ENCODE results near the gene CDKN2B. TPM values are rescaled to one million over a fixed set of nuclear protein-coding genes. Genes with fewer than 3 reads are reported as not detected.

The CDKN2B gene
- total and polyA plus RNA-seq, 2 experiments from 2014 or later: 15.1 to 18.6 TPM

DNA sequence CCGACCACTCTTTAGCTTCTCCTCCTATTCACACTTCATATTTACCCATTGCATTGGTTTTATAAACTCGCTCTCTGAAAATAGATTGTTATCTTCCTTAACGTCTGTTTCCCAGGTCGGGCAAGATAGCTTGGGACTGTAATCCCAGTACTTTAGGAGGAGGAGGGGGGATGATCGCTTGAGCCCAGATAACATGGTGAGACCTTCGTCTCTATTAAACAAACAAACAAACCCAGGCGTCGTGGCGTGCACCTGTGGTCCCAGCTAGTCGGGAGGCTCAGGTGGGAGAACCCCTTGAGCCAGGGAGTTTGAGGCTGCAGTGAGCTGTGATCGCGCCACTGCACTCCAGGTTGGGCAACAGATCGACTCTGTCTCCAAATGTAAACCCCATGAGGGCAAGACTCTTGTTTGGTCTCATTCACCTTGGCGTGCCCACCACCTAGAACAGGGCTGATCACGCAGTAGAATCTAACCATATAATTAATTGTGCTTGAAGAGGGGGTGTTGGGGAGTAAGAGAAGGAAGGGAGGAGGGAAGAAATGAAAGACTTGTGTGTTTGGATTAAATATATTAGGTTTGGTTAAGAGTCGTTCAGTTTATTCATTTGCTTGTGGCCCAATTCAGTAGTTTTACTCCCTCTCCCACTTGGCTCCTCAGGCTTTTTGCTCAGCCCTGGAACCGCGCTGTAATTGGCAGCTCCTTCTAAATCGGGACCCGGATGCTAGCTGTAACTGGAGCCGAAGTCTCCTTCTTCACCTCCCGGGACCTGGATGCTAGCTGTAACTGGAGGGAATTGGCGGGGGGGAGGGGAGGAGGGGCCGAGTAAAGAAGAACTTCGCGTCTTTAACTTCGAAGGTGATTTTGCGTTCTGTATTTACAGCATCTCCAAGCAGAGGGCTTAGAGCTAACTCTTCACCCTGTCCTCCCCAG, 39.8 kb downstream of the CDKN2B start:
- peaks cover 3% of the 10 kb centered on the region for H3K9me2 ChIP-seq (replicated peaks; ENCODE audit: insufficient read depth)
- no peak for DNase-seq (ENCODE audit: low spot score)
- H2AFZ ChIP-seq: peak overlapping the region; percentile 35
- TF ChIP-seq EZH2phosphoT487 (IDR thresholded peaks at IDR 0.05; ENCODE audit: low read depth, severe bottlenecking, unreplicated experiment) (peak; percentile 53), EZH2 (IDR thresholded peaks at IDR 0.05; ENCODE audit: borderline replicate concordance) (peak; percentile 66)
- TF ChIP-seq, protein P1, sequence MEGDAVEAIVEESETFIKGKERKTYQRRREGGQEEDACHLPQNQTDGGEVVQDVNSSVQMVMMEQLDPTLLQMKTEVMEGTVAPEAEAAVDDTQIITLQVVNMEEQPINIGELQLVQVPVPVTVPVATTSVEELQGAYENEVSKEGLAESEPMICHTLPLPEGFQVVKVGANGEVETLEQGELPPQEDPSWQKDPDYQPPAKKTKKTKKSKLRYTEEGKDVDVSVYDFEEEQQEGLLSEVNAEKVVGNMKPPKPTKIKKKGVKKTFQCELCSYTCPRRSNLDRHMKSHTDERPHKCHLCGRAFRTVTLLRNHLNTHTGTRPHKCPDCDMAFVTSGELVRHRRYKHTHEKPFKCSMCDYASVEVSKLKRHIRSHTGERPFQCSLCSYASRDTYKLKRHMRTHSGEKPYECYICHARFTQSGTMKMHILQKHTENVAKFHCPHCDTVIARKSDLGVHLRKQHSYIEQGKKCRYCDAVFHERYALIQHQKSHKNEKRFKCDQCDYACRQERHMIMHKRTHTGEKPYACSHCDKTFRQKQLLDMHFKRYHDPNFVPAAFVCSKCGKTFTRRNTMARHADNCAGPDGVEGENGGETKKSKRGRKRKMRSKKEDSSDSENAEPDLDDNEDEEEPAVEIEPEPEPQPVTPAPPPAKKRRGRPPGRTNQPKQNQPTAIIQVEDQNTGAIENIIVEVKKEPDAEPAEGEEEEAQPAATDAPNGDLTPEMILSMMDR (IDR thresholded peaks at IDR 0.05; ENCODE audit: poor library complexity): no peak
- no peak overlapping the region for H3K4me2 ChIP-seq
- WGBS (ENCODE audit: low lambda C conversion rate, missing lambda C conversion rate): 13% methylated on average over 22 of the region's 28 CpGs
- no peak overlapping the region for H3K27ac ChIP-seq
- H3K36me3 ChIP-seq (replicated peaks; ENCODE audit: insufficient read depth, low read depth): no peaks in the 10 kb centered on the region
- peaks cover 11% of the 10 kb centered on the region for H3K4me1 ChIP-seq (ENCODE audit: insufficient read depth)
- no peaks in the 10 kb centered on the region for H3K9me3 ChIP-seq (ENCODE audit: low read depth)
- H3K27me3 ChIP-seq: peaks cover 99% of the 10 kb centered on the region
- H3K79me2 ChIP-seq: no peaks in the 10 kb centered on the region
- H4K20me1 ChIP-seq (ENCODE audit: insufficient read depth, poor library complexity, severe bottlenecking): no peaks in the 10 kb centered on the region
- H3K4me3 ChIP-seq: no peak overlapping the region

DNA sequence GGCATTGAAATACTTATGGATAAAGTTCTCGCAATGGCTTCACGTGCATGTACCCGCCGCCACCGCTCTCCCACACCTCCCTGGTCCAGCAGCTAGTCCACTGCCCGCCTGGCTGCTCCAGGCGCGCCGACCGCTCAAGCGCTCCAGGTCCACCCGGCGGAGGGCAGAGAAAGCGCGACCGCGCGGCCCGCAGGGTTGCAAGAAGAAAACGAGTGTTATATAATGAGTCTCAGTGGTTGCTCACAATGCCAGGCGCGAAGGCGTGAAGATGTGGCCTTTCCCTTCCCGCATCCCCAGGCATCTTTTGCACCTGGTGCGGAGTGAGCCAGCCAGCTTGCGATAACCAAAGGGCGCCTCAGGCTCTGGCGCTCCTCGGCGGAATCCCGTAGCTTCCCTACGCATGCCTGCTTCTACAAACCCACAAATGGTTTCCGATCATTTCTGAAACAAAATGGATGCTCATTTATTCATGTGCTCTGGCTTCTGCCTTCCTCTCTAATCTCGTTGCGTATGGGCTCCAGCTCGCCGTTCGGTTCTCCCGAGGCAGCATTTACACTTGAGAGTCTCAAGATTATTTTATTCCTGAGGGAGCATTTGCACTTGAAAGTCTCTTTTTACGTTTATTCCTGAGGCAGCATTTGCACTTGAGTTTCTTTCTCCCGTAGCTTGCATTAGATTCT, 40.6 kb downstream of the CDKN2B start:
- no peak overlapping the region for H3K4me3 ChIP-seq

DNA sequence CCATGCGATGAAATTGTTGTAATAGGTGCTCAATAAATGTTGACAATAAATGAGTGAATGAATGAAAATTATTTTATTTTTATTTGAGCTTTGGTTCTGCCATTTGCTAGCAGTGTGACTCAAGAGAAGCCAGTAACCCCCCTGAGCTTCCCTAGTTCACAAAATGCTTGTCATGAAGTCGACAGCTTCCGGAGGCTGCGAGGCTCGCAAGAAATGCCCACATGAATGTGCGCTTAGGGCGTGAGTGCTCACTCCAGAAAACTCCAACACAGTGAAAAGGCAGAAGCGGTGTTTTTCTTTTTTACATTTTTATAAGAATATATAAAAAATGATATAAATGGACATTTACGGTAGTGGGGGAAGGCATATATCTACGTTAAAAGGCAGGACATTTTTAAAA, 41.4 kb downstream of the CDKN2B start:
- 27% methylated on average over 10 of the region's 10 CpGs for WGBS (ENCODE audit: low lambda C conversion rate, missing lambda C conversion rate)
- H3K27ac ChIP-seq: no peak overlapping the region
- H4K20me1 ChIP-seq (ENCODE audit: insufficient read depth, poor library complexity, severe bottlenecking): no peaks in the 10 kb centered on the region
- no peak overlapping the region for H2AFZ ChIP-seq
- H3K9me3 ChIP-seq (ENCODE audit: low read depth): no peaks in the 10 kb centered on the region
- TF ChIP-seq EZH2 (IDR thresholded peaks at IDR 0.05; ENCODE audit: borderline replicate concordance): no peak
- TF ChIP-seq, protein P1 (IDR thresholded peaks at IDR 0.05; ENCODE audit: poor library complexity): no peak
- TF ChIP-seq EZH2phosphoT487 (IDR thresholded peaks at IDR 0.05; ENCODE audit: low read depth, severe bottlenecking, unreplicated experiment): no peak
- peaks cover 3% of the 10 kb centered on the region for H3K9me2 ChIP-seq (replicated peaks; ENCODE audit: insufficient read depth)
- no peak overlapping the region for H3K4me3 ChIP-seq
- H3K4me1 ChIP-seq (ENCODE audit: insufficient read depth): peaks cover 11% of the 10 kb centered on the region
- H3K27me3 ChIP-seq: peaks cover 99% of the 10 kb centered on the region
- H3K79me2 ChIP-seq: no peaks in the 10 kb centered on the region
- no peak overlapping the region for H3K4me2 ChIP-seq
- DNase-seq (ENCODE audit: low spot score): no peak
- no peaks in the 10 kb centered on the region for H3K36me3 ChIP-seq (replicated peaks; ENCODE audit: insufficient read depth, low read depth)

More for the DNA sequence above, 40.6 kb downstream of the CDKN2B start:
- no peaks in the 10 kb centered on the region for H3K9me3 ChIP-seq (ENCODE audit: low read depth)
- WGBS (ENCODE audit: low lambda C conversion rate, missing lambda C conversion rate): 2% methylated on average over 41 of the region's 41 CpGs
- no peaks in the 10 kb centered on the region for H4K20me1 ChIP-seq (ENCODE audit: insufficient read depth, poor library complexity, severe bottlenecking)
- H3K36me3 ChIP-seq (replicated peaks; ENCODE audit: insufficient read depth, low read depth): no peaks in the 10 kb centered on the region
- peaks cover 3% of the 10 kb centered on the region for H3K9me2 ChIP-seq (replicated peaks; ENCODE audit: insufficient read depth)
- DNase-seq (ENCODE audit: low spot score): peak; percentile 26
- TF ChIP-seq, protein P1 (IDR thresholded peaks at IDR 0.05; ENCODE audit: poor library complexity): no peak
- TF ChIP-seq EZH2 (IDR thresholded peaks at IDR 0.05; ENCODE audit: borderline replicate concordance): peak; percentile 99
- peak; percentile 40 for TF ChIP-seq EZH2phosphoT487 (IDR thresholded peaks at IDR 0.05; ENCODE audit: low read depth, severe bottlenecking, unreplicated experiment)
- H2AFZ ChIP-seq: peak overlapping the region; percentile 35
- peaks cover 11% of the 10 kb centered on the region for H3K4me1 ChIP-seq (ENCODE audit: insufficient read depth)
- H3K79me2 ChIP-seq: no peaks in the 10 kb centered on the region
- H3K27ac ChIP-seq: no peak overlapping the region
- H3K27me3 ChIP-seq: peaks cover 99% of the 10 kb centered on the region
- peak overlapping the region; percentile 61 for H3K4me2 ChIP-seq

Measured in hepatocyte (in vitro differentiated cells).